ENCODE data around the gene SLC6A4.

DNA sequence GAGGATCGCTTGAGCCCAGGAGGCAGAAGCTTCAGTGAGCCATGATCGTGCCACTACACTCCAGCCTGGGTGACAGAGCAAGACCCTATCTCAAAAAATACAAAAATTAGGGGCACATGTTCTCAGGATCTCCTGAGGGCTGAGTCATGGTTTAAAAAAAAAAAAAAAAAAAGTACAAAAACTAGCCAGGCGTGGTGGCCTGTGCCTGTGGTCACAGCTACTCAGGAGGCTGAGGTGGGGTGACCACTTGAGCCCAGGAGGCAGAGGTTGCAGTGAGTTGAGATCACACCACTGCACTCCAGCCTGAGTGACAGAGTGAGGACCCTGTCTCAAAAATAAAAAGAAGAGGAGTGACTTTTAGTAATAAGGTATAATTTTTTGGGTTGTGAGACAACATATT, 39.4 kb upstream of the SLC6A4 start:
- TF ChIP-seq, protein P1, sequence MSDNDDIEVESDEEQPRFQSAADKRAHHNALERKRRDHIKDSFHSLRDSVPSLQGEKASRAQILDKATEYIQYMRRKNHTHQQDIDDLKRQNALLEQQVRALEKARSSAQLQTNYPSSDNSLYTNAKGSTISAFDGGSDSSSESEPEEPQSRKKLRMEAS (IDR thresholded peaks at IDR 0.05): no peak
- TF ChIP-seq EP300 (IDR thresholded peaks at IDR 0.05; ENCODE audit: borderline replicate concordance) (no peak), TAF1 (IDR thresholded peaks at IDR 0.05; ENCODE audit: low read depth) (no peak), RAD21 (IDR thresholded peaks at IDR 0.05; ENCODE audit: low read depth) (no peak), FOXM1 (IDR thresholded peaks at IDR 0.05; ENCODE audit: borderline replicate concordance, low read depth) (no peak), CEBPB (IDR thresholded peaks at IDR 0.05) (no peak), YY1 (IDR thresholded peaks at IDR 0.05; ENCODE audit: low read depth) (no peak), CREB1 (IDR thresholded peaks at IDR 0.05; ENCODE audit: low read depth) (no peak), ZBTB7A (IDR thresholded peaks at IDR 0.05; ENCODE audit: low read depth) (no peak), TCF12 (IDR thresholded peaks at IDR 0.05; ENCODE audit: low read depth) (no peak), REST (IDR thresholded peaks at IDR 0.05; ENCODE audit: low read depth) (no peak), EGR1 (IDR thresholded peaks at IDR 0.05) (no peak)
